Stomach (tissue), 4 donors: ENCODE measurements around the gene CARD16.

ENCODE experiments used
- CTCF ChIP-seq, 7 experiments: fragments of 450-650 bp in 4 of 7; fragments of 200-600 bp in 3 of 7; sonication (generic) in 3 of 7; IDR thresholded peaks; one replicate each; pipeline ENCODE4 v1.5.1; 2016 to 2019; ENCODE audit warnings: antibody characterized with exemption in 7 of 7, control low read depth in 2 of 7, mild to moderate bottlenecking in 1 of 7
- EP300 ChIP-seq: sonication (generic); formaldehyde crosslinking; IDR thresholded peaks from one replicate; pipeline ENCODE4 v1.6.1; 2017; ENCODE audit warnings: antibody characterized with exemption
- POLR2A ChIP-seq, 4 donors: fragments of 450-650 bp; IDR thresholded peaks; one replicate each; pipeline ENCODE4 v1.6.1; 2016; ENCODE audit warnings: antibody characterized with exemption in 4 of 4, control low read depth in 2 of 4, mild to moderate bottlenecking in 1 of 4, moderate library complexity in 1 of 4
- POLR2AphosphoS5 ChIP-seq, 3 donors: sonication (generic); formaldehyde crosslinking; IDR thresholded peaks; one replicate each; pipeline ENCODE4 v1.6.1; 2016; ENCODE audit warnings: antibody characterized with exemption in 3 of 3

GRCh38 chr11:105004021-105004420 is 41.1 kb downstream of the CARD16 start:
- TF ChIP-seq CTCF (IDR thresholded peaks at IDR 0.05) = no peak
- no peak for TF ChIP-seq POLR2A (IDR thresholded peaks at IDR 0.05)
- no peak for TF ChIP-seq POLR2AphosphoS5 (IDR thresholded peaks at IDR 0.05)
- no peak for TF ChIP-seq EP300
